ENCODE measurements around the gene GSTK1.

GRCh38 chr7:143258831-143259230 lies 4.4 kb upstream of the GSTK1 start:
- no peak for TF ChIP-seq CTCF (IDR thresholded peaks at IDR 0.05)
- no peak for TF ChIP-seq POLR2A (IDR thresholded peaks at IDR 0.05)

Measured in heart left ventricle (tissue), 13 donors.